Parathyroid adenoma (tissue), 2 donors: ENCODE results near the gene ZNF777.
A peak's percentile ranks its signal among the peaks of the same experiment; 100 is the strongest.

Experiments
- H2AFZ ChIP-seq: fragments of 300-600 bp; sonication (generic); one replicate; pipeline ENCODE4 v1.7.0; 2017; ENCODE audit warnings: antibody characterized with exemption, mild to moderate bottlenecking
- H3K27ac ChIP-seq: fragments of 300-600 bp; sonication (generic); one replicate; pipeline ENCODE4 v1.7.0; 2017
- H3K27me3 ChIP-seq: fragments of 300-600 bp; sonication (generic); one replicate; pipeline ENCODE4 v1.7.0; 2017; ENCODE audit warnings: low read length; ENCODE audit not compliant: control insufficient read depth, insufficient read depth
- H3K36me3 ChIP-seq: fragments of 300-600 bp; sonication (generic); one replicate; pipeline ENCODE4 v1.7.0; 2017; ENCODE audit warnings: low read length; ENCODE audit not compliant: control insufficient read depth, insufficient read depth
- H3K4me1 ChIP-seq: fragments of 300-600 bp; sonication (generic); one replicate; pipeline ENCODE4 v1.7.0; 2017; ENCODE audit warnings: control low read depth
- H3K4me2 ChIP-seq: fragments of 300-600 bp; sonication (generic); one replicate; pipeline ENCODE4 v1.7.0; 2017; ENCODE audit warnings: low read length
- H3K4me3 ChIP-seq: fragments of 300-600 bp; sonication (generic); one replicate; pipeline ENCODE4 v1.7.0; 2017; ENCODE audit warnings: low read depth, low read length
- H3K79me2 ChIP-seq: fragments of 300-600 bp; sonication (generic); one replicate; pipeline ENCODE4 v1.7.0; 2017; ENCODE audit warnings: control low read depth
- H3K9ac ChIP-seq: fragments of 300-600 bp; sonication (generic); one replicate; pipeline ENCODE4 v1.7.0; 2017; ENCODE audit warnings: mild to moderate bottlenecking
- H3K9me3 ChIP-seq: fragments of 300-600 bp; sonication (generic); one replicate; pipeline ENCODE4 v1.7.0; 2017; ENCODE audit warnings: low read length; ENCODE audit not compliant: control insufficient read depth
- TF ChIP-seq, protein P1 (sequence below): fragments of 300-600 bp; sonication (generic); IDR thresholded peaks from one replicate; pipeline ENCODE4 v1.7.0; 2017; ENCODE audit warnings: antibody characterized with exemption, mild to moderate bottlenecking
- donor health status: primary hyperparathyroidism.

The ZNF777 gene

DNA sequence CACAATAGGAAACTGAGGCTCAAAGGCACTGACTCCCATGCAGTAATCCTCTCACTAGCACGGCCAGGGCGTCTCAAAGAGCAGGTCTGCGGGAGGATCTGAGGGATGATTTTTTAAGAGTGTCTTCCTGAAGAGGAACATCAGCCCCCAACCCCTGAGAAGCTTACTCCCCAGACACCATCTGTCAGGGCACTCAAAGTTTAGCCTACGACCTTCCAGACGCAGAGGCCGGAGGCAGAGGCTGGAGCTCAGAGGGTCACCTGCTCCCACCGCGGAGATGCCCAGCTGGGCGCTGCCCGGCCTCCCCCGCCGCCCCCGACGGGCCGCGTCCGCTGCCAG is 1.7 kb downstream of the ZNF777 start:
- H3K4me1 ChIP-seq, result peaks cover 5% of the 10 kb centered on the region
- peak overlapping the region; percentile 56 for H3K4me2 ChIP-seq
- H3K9me3 ChIP-seq, result no peaks in the 10 kb centered on the region
- H3K4me3 ChIP-seq, result peak overlapping the region; percentile 29
- H3K79me2 ChIP-seq, result peaks cover 6% of the 10 kb centered on the region
- TF ChIP-seq, protein P1, sequence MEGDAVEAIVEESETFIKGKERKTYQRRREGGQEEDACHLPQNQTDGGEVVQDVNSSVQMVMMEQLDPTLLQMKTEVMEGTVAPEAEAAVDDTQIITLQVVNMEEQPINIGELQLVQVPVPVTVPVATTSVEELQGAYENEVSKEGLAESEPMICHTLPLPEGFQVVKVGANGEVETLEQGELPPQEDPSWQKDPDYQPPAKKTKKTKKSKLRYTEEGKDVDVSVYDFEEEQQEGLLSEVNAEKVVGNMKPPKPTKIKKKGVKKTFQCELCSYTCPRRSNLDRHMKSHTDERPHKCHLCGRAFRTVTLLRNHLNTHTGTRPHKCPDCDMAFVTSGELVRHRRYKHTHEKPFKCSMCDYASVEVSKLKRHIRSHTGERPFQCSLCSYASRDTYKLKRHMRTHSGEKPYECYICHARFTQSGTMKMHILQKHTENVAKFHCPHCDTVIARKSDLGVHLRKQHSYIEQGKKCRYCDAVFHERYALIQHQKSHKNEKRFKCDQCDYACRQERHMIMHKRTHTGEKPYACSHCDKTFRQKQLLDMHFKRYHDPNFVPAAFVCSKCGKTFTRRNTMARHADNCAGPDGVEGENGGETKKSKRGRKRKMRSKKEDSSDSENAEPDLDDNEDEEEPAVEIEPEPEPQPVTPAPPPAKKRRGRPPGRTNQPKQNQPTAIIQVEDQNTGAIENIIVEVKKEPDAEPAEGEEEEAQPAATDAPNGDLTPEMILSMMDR, result no peak
- no peak overlapping the region for H3K9ac ChIP-seq
- no peak overlapping the region for H3K27ac ChIP-seq
- no peaks in the 10 kb centered on the region for H3K27me3 ChIP-seq
- H2AFZ ChIP-seq, result no peak overlapping the region
- H3K36me3 ChIP-seq, result no peaks in the 10 kb centered on the region

DNA sequence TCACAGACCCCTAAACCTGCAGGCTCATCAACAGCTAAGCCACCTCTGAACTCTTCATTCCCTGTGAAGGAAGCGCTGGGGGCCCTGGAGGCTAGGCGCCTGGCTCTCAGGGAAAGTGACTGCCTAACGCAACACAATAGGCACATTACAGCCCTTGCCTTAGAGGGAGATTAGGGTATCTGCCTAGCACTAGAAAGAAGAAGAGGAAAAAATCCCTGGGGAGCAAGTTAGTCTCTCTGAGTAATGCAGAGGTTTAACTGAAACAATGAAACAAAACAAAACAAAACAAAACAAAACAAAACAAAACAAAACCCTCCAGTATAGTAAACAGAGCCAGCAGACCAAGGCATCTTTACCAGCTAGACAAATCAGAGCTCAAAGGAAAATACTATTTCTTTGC is 2.6 kb downstream of the ZNF777 start:
- H3K36me3 ChIP-seq, result no peaks in the 10 kb centered on the region
- no peak overlapping the region for H3K4me2 ChIP-seq
- H2AFZ ChIP-seq, result no peak overlapping the region
- H3K4me1 ChIP-seq, result peaks cover 5% of the 10 kb centered on the region
- TF ChIP-seq, protein P1, result no peak
- H3K27ac ChIP-seq, result no peak overlapping the region
- no peak overlapping the region for H3K4me3 ChIP-seq
- H3K9me3 ChIP-seq, result no peaks in the 10 kb centered on the region
- no peak overlapping the region for H3K9ac ChIP-seq
- no peaks in the 10 kb centered on the region for H3K27me3 ChIP-seq
- H3K79me2 ChIP-seq, result peaks cover 6% of the 10 kb centered on the region

DNA sequence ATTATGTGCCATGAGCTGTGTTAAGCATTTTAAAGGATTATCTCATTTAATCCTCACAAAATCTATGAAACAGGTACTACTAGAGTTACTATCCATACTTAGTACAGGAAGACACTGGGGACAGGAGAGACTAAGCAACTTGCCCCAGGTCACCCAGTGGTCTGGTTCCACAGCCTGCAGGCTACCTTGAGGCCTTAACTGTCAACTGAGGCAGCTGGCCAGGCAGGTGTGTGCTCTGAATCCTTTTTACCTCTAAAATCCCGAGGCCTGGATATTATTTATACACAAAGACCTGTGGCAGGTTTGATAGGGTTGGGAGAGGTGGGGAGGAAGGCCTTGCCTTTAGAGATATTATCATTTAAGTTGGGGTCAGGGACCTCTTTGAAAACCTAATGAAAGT is 3.1 kb downstream of the ZNF777 start:
- H3K79me2 ChIP-seq, result peaks cover 6% of the 10 kb centered on the region
- no peak overlapping the region for H3K9ac ChIP-seq
- no peak overlapping the region for H2AFZ ChIP-seq
- no peak overlapping the region for H3K27ac ChIP-seq
- no peaks in the 10 kb centered on the region for H3K27me3 ChIP-seq
- no peak overlapping the region for H3K4me3 ChIP-seq
- H3K36me3 ChIP-seq, result no peaks in the 10 kb centered on the region
- peaks cover 5% of the 10 kb centered on the region for H3K4me1 ChIP-seq
- TF ChIP-seq, protein P1, result no peak
- no peaks in the 10 kb centered on the region for H3K9me3 ChIP-seq
- no peak overlapping the region for H3K4me2 ChIP-seq

DNA sequence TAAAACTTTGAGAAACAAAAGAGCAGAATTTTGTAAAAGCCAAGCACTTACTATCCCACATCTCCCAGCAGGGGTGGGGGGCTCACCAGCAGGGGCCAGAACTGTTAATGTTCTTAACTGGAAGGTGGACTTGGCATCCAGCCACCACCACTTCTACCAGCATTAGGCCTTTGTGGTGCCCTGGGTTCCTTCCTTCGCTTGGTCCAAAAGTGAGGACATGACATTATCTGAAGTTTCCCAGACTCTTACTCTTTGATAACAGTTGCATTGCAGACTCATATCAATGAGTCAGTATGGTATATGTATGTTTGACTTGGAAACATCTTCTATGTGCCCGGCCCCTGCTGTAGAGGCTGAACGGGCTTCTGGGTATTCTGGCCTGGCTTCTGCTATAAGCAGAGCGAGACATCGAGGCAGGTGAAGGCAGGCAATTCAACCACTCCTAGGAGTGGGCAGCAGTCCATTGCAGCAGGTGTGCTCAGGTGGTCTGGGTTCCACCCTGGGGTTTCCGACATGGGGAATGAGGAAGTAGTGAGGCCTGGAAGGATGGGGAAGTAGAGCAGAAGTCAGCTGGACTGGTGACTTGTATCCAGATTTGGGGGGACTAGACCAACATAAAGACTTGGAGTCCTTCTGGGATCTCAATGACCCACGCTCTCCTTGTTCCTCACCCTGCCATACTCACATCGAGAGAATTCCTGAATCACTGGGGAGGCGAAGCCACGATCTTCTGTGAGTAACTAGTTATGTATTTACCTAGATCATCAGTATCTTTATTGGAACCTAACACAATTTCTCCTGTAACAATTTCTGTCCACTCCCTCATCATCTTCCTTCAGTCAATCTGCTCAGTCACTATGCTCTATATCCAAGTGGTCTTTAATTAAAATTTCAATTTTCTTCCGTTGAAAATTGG is 4.1 kb downstream of the ZNF777 start:
- TF ChIP-seq, protein P1, result no peak
- H3K36me3 ChIP-seq, result no peaks in the 10 kb centered on the region

More for the DNA sequence above, 4.1 kb downstream of the ZNF777 start:
- peaks cover 5% of the 10 kb centered on the region for H3K4me1 ChIP-seq
- H3K27me3 ChIP-seq, result no peaks in the 10 kb centered on the region
- H3K4me3 ChIP-seq, result no peak overlapping the region
- no peak overlapping the region for H3K4me2 ChIP-seq
- H3K79me2 ChIP-seq, result peaks cover 6% of the 10 kb centered on the region
- no peaks in the 10 kb centered on the region for H3K9me3 ChIP-seq
- H2AFZ ChIP-seq, result no peak overlapping the region
- H3K27ac ChIP-seq, result no peak overlapping the region
- H3K9ac ChIP-seq, result no peak overlapping the region
